H1 (cell line): ENCODE measurements around the gene PKD1. TPM values are rescaled to one million over a fixed set of nuclear protein-coding genes. Genes with fewer than 3 reads are reported as not detected.

Source experiments
- KDM4A ChIP-seq: IDR thresholded peaks from one replicate; pipeline ENCODE4 v1.7.1; 2012; ENCODE audit warnings: low read depth, mild to moderate bottlenecking, moderate library complexity, low read length, inconsistent platforms; ENCODE audit not compliant: severe bottlenecking
- polyA plus RNA-seq, 7 experiments: library from polyadenylated mRNA; depleted of rRNA in 3 of 7; stranded (reverse) in 5 of 7; unstranded in 2 of 7; fragments of >200 nt in 5 of 7; fragments of 200-250 nt in 2 of 7; gene quantifications; 1 replicate in 5 of 7; 2 replicates in 1 of 7; 4 replicates in 1 of 7; pipeline versions ENCODE4 v1.2.1 to v1.2.3, GENCODE V29; 2011 to 2013; ENCODE audit warnings: missing spikeins in 2 of 7, mixed read lengths in 2 of 7
- total RNA-seq: library from RNA; stranded (reverse); fragmentation: NEBNext Ultra II Directional; extraction: Animal tissue kit (Norgen Biotek cat#: 25700); gene quantifications from 2 replicates; pipeline ENCODE4 v1.2.1, GENCODE V29; 2021

The PKD1 gene
- total and polyA plus RNA-seq, 2 of the 8 experiments (the other 6 are each of a cell fraction or from before 2014, with no cell fraction given): 40.6 to 52.7 TPM

DNA sequence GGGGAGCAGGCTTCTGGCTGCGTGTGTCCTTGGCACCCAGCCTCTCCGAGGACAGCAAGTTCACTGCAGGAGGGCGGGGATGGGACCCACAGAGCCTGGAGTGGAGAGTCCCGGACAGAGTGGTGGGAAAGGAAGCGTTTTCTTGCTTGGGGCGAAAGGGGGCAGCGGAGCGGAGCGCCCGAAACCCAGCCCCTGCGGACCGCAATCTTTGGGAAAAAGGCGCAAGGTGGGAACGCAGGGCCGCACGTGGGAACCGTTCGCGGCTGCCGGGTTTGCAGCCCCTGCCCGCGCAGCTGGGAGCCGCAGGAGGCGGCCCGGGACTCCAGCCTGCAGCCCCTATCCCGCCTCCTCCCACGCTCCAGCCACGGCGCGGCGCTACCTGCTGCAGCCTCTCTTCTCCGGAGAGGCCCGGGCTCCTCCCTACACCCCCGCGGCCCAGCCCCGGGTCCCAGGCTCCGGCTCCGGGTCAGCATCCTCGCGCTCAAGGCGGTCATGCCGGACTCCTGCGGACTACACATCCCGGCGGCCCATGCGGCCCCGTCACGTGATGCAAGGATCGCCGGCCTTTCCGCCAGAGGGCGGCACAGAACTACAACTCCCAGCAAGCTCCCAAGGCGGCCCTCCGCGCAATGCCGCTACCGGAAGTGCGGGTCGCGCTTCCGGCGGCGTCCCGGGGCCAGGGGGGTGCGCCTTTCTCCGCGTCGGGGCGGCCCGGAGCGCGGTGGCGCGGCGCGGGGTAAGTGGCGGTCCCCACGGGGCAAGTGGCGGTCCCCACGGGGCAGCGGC is 88.2 kb downstream of the PKD1 start, which contains the start of the genes NTHL1 and TSC2 (continued):
- peak; percentile 93 for TF ChIP-seq KDM4A
